Osteoblast (primary cell): ENCODE measurements around the gene ZKSCAN4. TPM values are rescaled to one million over a fixed set of nuclear protein-coding genes. Genes with fewer than 3 reads are reported as not detected.
A peak's percentile ranks its signal among the peaks of the same experiment; 100 is the strongest.

Source experiments
- DNase-seq: peaks from one replicate; pipeline ENCODE4 v3.0.0; 2011; ENCODE audit warnings: low spot score, mixed read lengths; ENCODE audit not compliant: insufficient read length; ENCODE audit errors: missing footprints
- H2AFZ ChIP-seq: 2 replicates; pipeline ENCODE4 v1.6.0; 2011; ENCODE audit warnings: mild to moderate bottlenecking, low read length
- H3K27ac ChIP-seq: 2 replicates; pipeline ENCODE4 v1.5.1; 2011; ENCODE audit warnings: mild to moderate bottlenecking, low read depth, low read length, moderate library complexity
- H3K27me3 ChIP-seq: 2 replicates; pipeline ENCODE4 v1.6.0; 2012; ENCODE audit warnings: mild to moderate bottlenecking, control low read depth, inconsistent platforms, low read length, moderate library complexity; ENCODE audit not compliant: insufficient read depth
- H3K36me3 ChIP-seq: 2 replicates; pipeline ENCODE4 v1.5.1; 2011; ENCODE audit warnings: mild to moderate bottlenecking, low read length, control low read depth, moderate library complexity; ENCODE audit not compliant: insufficient read depth
- H3K4me1 ChIP-seq: 2 replicates; pipeline ENCODE4 v1.5.1; 2011; ENCODE audit warnings: mild to moderate bottlenecking, low read length, control low read depth, moderate library complexity; ENCODE audit not compliant: insufficient read depth
- H3K4me2 ChIP-seq: 2 replicates; pipeline ENCODE4 v1.6.0; 2011; ENCODE audit warnings: mild to moderate bottlenecking, low read length; ENCODE audit not compliant: insufficient read depth
- H3K4me3 ChIP-seq: fragments of 200-600 bp; sonication (generic); 3 replicates; pipeline ENCODE4 v1.5.1; 2012; ENCODE audit warnings: mild to moderate bottlenecking, low read length, inconsistent platforms; ENCODE audit not compliant: insufficient read depth
- H3K79me2 ChIP-seq: 2 replicates; pipeline ENCODE4 v1.6.0; 2012; ENCODE audit warnings: mild to moderate bottlenecking, low read length, control low read depth, inconsistent platforms; ENCODE audit not compliant: insufficient read depth
- H3K9me3 ChIP-seq: 2 replicates; pipeline ENCODE4 v1.5.1; 2011; ENCODE audit warnings: low read depth, low read length, control low read depth
- H4K20me1 ChIP-seq: 2 replicates; pipeline ENCODE4 v1.6.0; 2012; ENCODE audit warnings: mild to moderate bottlenecking, low read length, control low read depth; ENCODE audit not compliant: insufficient read depth
- total RNA-seq: library from RNA; depleted of rRNA; stranded (reverse); fragments of >200 nt; gene quantifications from 2 replicates; pipeline ENCODE4 v1.2.3, GENCODE V29; 2012
- TF ChIP-seq, protein P1 (sequence below): IDR thresholded peaks from 2 replicates; pipeline ENCODE4 v1.5.1; 2011; ENCODE audit warnings: mild to moderate bottlenecking, low read depth, low read length, moderate library complexity; ENCODE audit errors: extremely low read depth

Gene ZKSCAN4
- total RNA-seq, 1 donor, result 6.5 TPM

DNA sequence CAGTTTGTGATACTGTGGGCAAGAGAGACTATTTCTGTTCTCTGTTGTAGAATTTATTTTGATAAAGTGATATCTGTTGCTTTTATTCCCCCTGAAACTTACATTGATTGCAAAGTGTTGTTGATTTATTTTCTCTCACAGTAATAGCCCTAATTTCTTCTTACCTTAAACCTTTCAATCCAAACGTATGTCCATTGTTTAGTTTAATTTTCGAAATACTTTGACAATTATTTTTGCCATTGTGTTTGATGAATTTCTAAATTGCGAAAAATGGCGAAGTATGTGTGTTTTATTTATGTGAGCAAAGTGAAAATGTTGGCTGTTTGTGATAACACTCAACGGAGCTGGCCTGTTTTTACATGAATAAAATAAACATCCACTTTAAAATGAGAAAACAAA is 14.5 kb upstream of the ZKSCAN4 start:
- Histone ChIP-seq H3K79me2 (peaks cover 31% of the 10 kb centered on the region), H3K4me3 (peak overlapping the region; percentile 81), H2AFZ (peak overlapping the region; percentile 94), H3K27ac (peak overlapping the region; percentile 77), H3K9me3 (no peaks in the 10 kb centered on the region), H3K36me3 (no peaks in the 10 kb centered on the region), H3K4me2 (peak overlapping the region; percentile 96), H4K20me1 (no peaks in the 10 kb centered on the region), H3K27me3 (no peaks in the 10 kb centered on the region), H3K4me1 (peaks cover 11% of the 10 kb centered on the region)
- no peak for DNase-seq
- TF ChIP-seq, protein P1, sequence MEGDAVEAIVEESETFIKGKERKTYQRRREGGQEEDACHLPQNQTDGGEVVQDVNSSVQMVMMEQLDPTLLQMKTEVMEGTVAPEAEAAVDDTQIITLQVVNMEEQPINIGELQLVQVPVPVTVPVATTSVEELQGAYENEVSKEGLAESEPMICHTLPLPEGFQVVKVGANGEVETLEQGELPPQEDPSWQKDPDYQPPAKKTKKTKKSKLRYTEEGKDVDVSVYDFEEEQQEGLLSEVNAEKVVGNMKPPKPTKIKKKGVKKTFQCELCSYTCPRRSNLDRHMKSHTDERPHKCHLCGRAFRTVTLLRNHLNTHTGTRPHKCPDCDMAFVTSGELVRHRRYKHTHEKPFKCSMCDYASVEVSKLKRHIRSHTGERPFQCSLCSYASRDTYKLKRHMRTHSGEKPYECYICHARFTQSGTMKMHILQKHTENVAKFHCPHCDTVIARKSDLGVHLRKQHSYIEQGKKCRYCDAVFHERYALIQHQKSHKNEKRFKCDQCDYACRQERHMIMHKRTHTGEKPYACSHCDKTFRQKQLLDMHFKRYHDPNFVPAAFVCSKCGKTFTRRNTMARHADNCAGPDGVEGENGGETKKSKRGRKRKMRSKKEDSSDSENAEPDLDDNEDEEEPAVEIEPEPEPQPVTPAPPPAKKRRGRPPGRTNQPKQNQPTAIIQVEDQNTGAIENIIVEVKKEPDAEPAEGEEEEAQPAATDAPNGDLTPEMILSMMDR, result no peak

GRCh38 chr6:28264834-28265401 is 12.8 kb upstream of the ZKSCAN4 start:
- no peak overlapping the region for H2AFZ ChIP-seq

DNA sequence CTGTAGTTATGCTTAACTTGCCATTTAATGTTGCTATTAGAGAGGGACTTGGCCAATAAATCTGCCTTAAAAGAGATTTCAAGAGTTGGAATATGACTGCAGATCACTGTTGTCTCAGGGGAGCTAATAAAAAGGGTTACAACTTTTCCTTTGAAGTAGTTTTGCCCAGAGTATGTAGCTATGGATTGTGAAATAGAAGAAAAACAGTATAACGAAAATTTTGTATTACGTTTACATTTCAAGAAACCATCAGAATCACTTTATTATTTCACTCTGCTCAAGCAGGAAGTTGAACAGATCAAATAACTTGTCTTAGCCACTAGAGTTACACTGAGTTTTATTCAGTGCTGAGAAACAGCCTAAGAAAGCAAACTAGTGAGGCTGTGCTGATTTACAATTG is 11.9 kb upstream of the ZKSCAN4 start:
- H3K4me1 ChIP-seq, result peaks cover 8% of the 10 kb centered on the region
- H3K4me3 ChIP-seq, result no peak overlapping the region
- TF ChIP-seq, protein P1, result no peak
- H3K9me3 ChIP-seq, result peaks cover 3% of the 10 kb centered on the region
- no peaks in the 10 kb centered on the region for H3K27me3 ChIP-seq
- H2AFZ ChIP-seq, result peak overlapping the region; percentile 28
- no peak overlapping the region for H3K27ac ChIP-seq
- H3K36me3 ChIP-seq, result no peaks in the 10 kb centered on the region
- H4K20me1 ChIP-seq, result no peaks in the 10 kb centered on the region
- H3K4me2 ChIP-seq, result peak overlapping the region; percentile 15
- DNase-seq, result no peak
- peaks cover 17% of the 10 kb centered on the region for H3K79me2 ChIP-seq

More at GRCh38 chr6:28264834-28265401, 12.8 kb upstream of the ZKSCAN4 start:
- Histone ChIP-seq H3K4me3 (no peak overlapping the region), H3K36me3 (no peaks in the 10 kb centered on the region), H3K4me1 (peaks cover 11% of the 10 kb centered on the region), H3K27me3 (no peaks in the 10 kb centered on the region), H3K4me2 (no peak overlapping the region), H4K20me1 (no peaks in the 10 kb centered on the region), H3K27ac (no peak overlapping the region), H3K9me3 (no peaks in the 10 kb centered on the region), H3K79me2 (peaks cover 17% of the 10 kb centered on the region)
- no peak for DNase-seq
- TF ChIP-seq, protein P1, result no peak

DNA sequence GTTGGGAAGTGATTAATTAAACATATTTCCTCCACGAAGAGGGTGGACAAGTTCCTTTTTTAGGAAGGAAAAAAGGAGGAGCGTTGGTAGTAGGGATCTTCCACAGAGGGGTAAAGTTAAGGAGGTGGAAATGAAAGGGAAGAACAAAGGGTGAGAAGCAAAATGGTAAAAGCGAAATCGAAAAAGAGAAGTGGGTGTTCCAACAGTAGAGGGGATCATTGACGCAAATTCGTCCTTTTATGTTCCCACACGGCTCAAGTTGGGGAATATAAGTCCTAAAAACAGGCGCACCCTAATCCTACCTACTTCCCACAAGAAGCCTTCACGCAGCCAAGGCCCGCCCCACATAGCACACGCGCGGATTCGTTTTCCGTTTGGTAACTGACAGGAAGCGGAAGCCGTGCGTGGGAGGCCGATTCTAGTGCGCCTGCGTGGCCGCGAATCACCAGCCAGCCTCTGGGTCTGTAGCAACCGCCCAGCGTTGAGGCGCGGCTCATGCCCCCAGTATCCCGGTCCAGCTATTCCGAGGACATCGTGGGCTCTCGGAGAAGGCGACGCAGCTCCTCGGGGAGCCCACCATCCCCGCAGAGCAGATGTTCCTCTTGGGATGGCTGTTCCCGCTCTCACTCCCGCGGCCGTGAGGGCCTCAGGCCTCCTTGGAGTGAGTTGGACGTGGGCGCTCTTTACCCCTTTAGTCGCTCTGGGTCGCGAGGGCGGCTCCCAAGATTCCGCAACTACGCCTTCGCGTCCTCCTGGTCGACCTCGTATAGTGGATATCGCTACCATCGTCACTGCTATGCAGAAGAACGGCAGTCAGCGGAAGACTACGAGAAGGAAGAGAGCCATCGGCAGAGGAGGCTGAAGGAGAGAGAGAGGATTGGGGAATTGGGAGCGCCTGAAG is 7.1 kb upstream of the ZKSCAN4 start, which contains the start of gene NKAPL:
Gene NKAPL, plus strand, starts transcription at position 421 of the 901 bp plus-strand sequence. Its CDS starts 75 bp downstream, at position 496.
- Histone ChIP-seq H3K79me2 (no peaks in the 10 kb centered on the region), H3K4me1 (no peaks in the 10 kb centered on the region), H3K36me3 (no peaks in the 10 kb centered on the region), H3K4me2 (peak within 1 kb of the TSS; percentile 82), H2AFZ (peak within 1 kb of the TSS; percentile 96), H3K9me3 (peaks cover 3% of the 10 kb centered on the region), H3K27ac (no peak within 1 kb of the TSS), H4K20me1 (no peaks in the 10 kb centered on the region), H3K27me3 (no peaks in the 10 kb centered on the region), H3K4me3 (peak within 1 kb of the TSS; percentile 70)
- TF ChIP-seq, protein P1, result no peak
- peak; percentile 82 for DNase-seq
